ENCODE measurements around the gene CCDC127. TPM values are rescaled to one million over a fixed set of nuclear protein-coding genes. Genes with fewer than 3 reads are reported as not detected.
"Not testable (repeated sequence)": the region's sequence is repeated elsewhere in the genome, so short reads cannot be mapped to it uniquely, and the experiment has no call there.

Gene CCDC127
- total and polyA plus RNA-seq, 4 donors, result 7.8 to 21.0 (median 12.7) TPM

- H3K4me1 ChIP-seq (ENCODE audit: control insufficient read depth, insufficient read depth, low read length); H3K27ac ChIP-seq (ENCODE audit: low read depth, low read length); H3K27me3 ChIP-seq (ENCODE audit: control insufficient read depth, insufficient read depth, low read length); H3K9me3 ChIP-seq (ENCODE audit: control insufficient read depth, insufficient read depth, low read length); H3K4me3 ChIP-seq (ENCODE audit: low read depth, low read length); DNase-seq (ENCODE audit: low read depth in 4 of 6, low spot score in 6 of 6): not testable (repeated sequence)
- peaks cover 35% of the 10 kb centered on the region for H3K36me3 ChIP-seq (ENCODE audit: control insufficient read depth, insufficient read depth, low read length)
- 95% methylated on average over 4 of the region's 15 CpGs for WGBS (ENCODE audit: insufficient coverage)
These were observed 36.4 kb upstream of the CCDC127 start for GRCh38 chr5:254322-254721.

- Histone ChIP-seq H3K27me3 (ENCODE audit: control insufficient read depth, insufficient read depth, low read length) (no peaks in the 10 kb centered on the region), H3K9me3 (ENCODE audit: control insufficient read depth, insufficient read depth, low read length) (no peaks in the 10 kb centered on the region), H3K36me3 (ENCODE audit: control insufficient read depth, insufficient read depth, low read length) (peaks cover 30% of the 10 kb centered on the region), H3K4me1 (ENCODE audit: control insufficient read depth, insufficient read depth, low read length) (no peaks in the 10 kb centered on the region), H3K4me3 (ENCODE audit: low read depth, low read length) (no peak overlapping the region), H3K27ac (ENCODE audit: low read depth, low read length) (no peak overlapping the region)
- no peak for DNase-seq (ENCODE audit: low read depth in 4 of 6, low spot score in 6 of 6)
- WGBS (ENCODE audit: insufficient coverage), result 80% methylated on average over 10 of the region's 10 CpGs
These were observed 34.6 kb upstream of the CCDC127 start for GRCh38 chr5:252546-252945.

GRCh38 chr5:251975-252374, 34.0 kb upstream of the CCDC127 start:
- not testable (repeated sequence) for H3K27me3 ChIP-seq (ENCODE audit: control insufficient read depth, insufficient read depth, low read length); H3K4me3 ChIP-seq (ENCODE audit: low read depth, low read length); H3K27ac ChIP-seq (ENCODE audit: low read depth, low read length); H3K4me1 ChIP-seq (ENCODE audit: control insufficient read depth, insufficient read depth, low read length); DNase-seq (ENCODE audit: low read depth in 4 of 6, low spot score in 6 of 6); H3K9me3 ChIP-seq (ENCODE audit: control insufficient read depth, insufficient read depth, low read length)
- WGBS (ENCODE audit: insufficient coverage), result 95% methylated on average over 6 of the region's 11 CpGs
- peaks cover 25% of the 10 kb centered on the region for H3K36me3 ChIP-seq (ENCODE audit: control insufficient read depth, insufficient read depth, low read length)

GRCh38 chr5:251538-251937, 33.6 kb upstream of the CCDC127 start:
- not testable (repeated sequence) for H3K27me3 ChIP-seq (ENCODE audit: control insufficient read depth, insufficient read depth, low read length); H3K4me1 ChIP-seq (ENCODE audit: control insufficient read depth, insufficient read depth, low read length); DNase-seq (ENCODE audit: low read depth in 4 of 6, low spot score in 6 of 6); H3K27ac ChIP-seq (ENCODE audit: low read depth, low read length); H3K4me3 ChIP-seq (ENCODE audit: low read depth, low read length); H3K9me3 ChIP-seq (ENCODE audit: control insufficient read depth, insufficient read depth, low read length)
- H3K36me3 ChIP-seq (ENCODE audit: control insufficient read depth, insufficient read depth, low read length), result peaks cover 22% of the 10 kb centered on the region
- WGBS (ENCODE audit: insufficient coverage), result 97% methylated on average over 4 of the region's 8 CpGs

- H3K27ac ChIP-seq (ENCODE audit: low read depth, low read length); H3K9me3 ChIP-seq (ENCODE audit: control insufficient read depth, insufficient read depth, low read length); H3K27me3 ChIP-seq (ENCODE audit: control insufficient read depth, insufficient read depth, low read length); H3K4me1 ChIP-seq (ENCODE audit: control insufficient read depth, insufficient read depth, low read length); DNase-seq (ENCODE audit: low read depth in 4 of 6, low spot score in 6 of 6); H3K4me3 ChIP-seq (ENCODE audit: low read depth, low read length): not testable (repeated sequence)
- H3K36me3 ChIP-seq (ENCODE audit: control insufficient read depth, insufficient read depth, low read length), result peaks cover 22% of the 10 kb centered on the region
- 98% methylated on average over 7 of the region's 12 CpGs for WGBS (ENCODE audit: insufficient coverage)
These were observed 33.1 kb upstream of the CCDC127 start for GRCh38 chr5:251016-251415.

GRCh38 chr5:250396-250795, 32.4 kb upstream of the CCDC127 start:
- DNase-seq (ENCODE audit: low read depth in 4 of 6, low spot score in 6 of 6); H3K4me3 ChIP-seq (ENCODE audit: low read depth, low read length); H3K27ac ChIP-seq (ENCODE audit: low read depth, low read length); H3K27me3 ChIP-seq (ENCODE audit: control insufficient read depth, insufficient read depth, low read length); H3K9me3 ChIP-seq (ENCODE audit: control insufficient read depth, insufficient read depth, low read length); H3K4me1 ChIP-seq (ENCODE audit: control insufficient read depth, insufficient read depth, low read length): not testable (repeated sequence)
- 88% methylated on average over 1 of the region's 9 CpGs for WGBS (ENCODE audit: insufficient coverage)
- H3K36me3 ChIP-seq (ENCODE audit: control insufficient read depth, insufficient read depth, low read length), result peaks cover 22% of the 10 kb centered on the region

- not testable (repeated sequence) for H3K4me1 ChIP-seq (ENCODE audit: control insufficient read depth, insufficient read depth, low read length)
- WGBS (ENCODE audit: insufficient coverage), result 81% methylated on average over 3 of the region's 5 CpGs
- peaks cover 11% of the 10 kb centered on the region for H3K36me3 ChIP-seq (ENCODE audit: control insufficient read depth, insufficient read depth, low read length)
These were observed 27.8 kb upstream of the CCDC127 start for GRCh38 chr5:245717-246116.

GRCh38 chr5:243683-244367, 25.9 kb upstream of the CCDC127 start:
- H3K4me1 ChIP-seq (ENCODE audit: control insufficient read depth, insufficient read depth, low read length); DNase-seq (ENCODE audit: low read depth in 4 of 6, low spot score in 6 of 6); H3K4me3 ChIP-seq (ENCODE audit: low read depth, low read length); H3K27ac ChIP-seq (ENCODE audit: low read depth, low read length); H3K9me3 ChIP-seq (ENCODE audit: control insufficient read depth, insufficient read depth, low read length); H3K27me3 ChIP-seq (ENCODE audit: control insufficient read depth, insufficient read depth, low read length): not testable (repeated sequence)
- WGBS (ENCODE audit: insufficient coverage), result 93% methylated on average over 4 of the region's 12 CpGs
- H3K36me3 ChIP-seq (ENCODE audit: control insufficient read depth, insufficient read depth, low read length), result peaks cover 18% of the 10 kb centered on the region

More at GRCh38 chr5:245717-246116, 27.8 kb upstream of the CCDC127 start:
- not testable (repeated sequence) for H3K27ac ChIP-seq (ENCODE audit: low read depth, low read length); H3K27me3 ChIP-seq (ENCODE audit: control insufficient read depth, insufficient read depth, low read length); H3K4me3 ChIP-seq (ENCODE audit: low read depth, low read length); DNase-seq (ENCODE audit: low read depth in 4 of 6, low spot score in 6 of 6); H3K9me3 ChIP-seq (ENCODE audit: control insufficient read depth, insufficient read depth, low read length)

- not testable (repeated sequence) for H3K27me3 ChIP-seq (ENCODE audit: control insufficient read depth, insufficient read depth, low read length); H3K9me3 ChIP-seq (ENCODE audit: control insufficient read depth, insufficient read depth, low read length); H3K4me3 ChIP-seq (ENCODE audit: low read depth, low read length); DNase-seq (ENCODE audit: low read depth in 4 of 6, low spot score in 6 of 6); H3K4me1 ChIP-seq (ENCODE audit: control insufficient read depth, insufficient read depth, low read length); H3K27ac ChIP-seq (ENCODE audit: low read depth, low read length)
- WGBS (ENCODE audit: insufficient coverage), result 93% methylated on average over 6 of the region's 13 CpGs
- peaks cover 24% of the 10 kb centered on the region for H3K36me3 ChIP-seq (ENCODE audit: control insufficient read depth, insufficient read depth, low read length)
These were observed 23.2 kb upstream of the CCDC127 start for GRCh38 chr5:241045-241669.

- H3K9me3 ChIP-seq (ENCODE audit: control insufficient read depth, insufficient read depth, low read length); H3K4me1 ChIP-seq (ENCODE audit: control insufficient read depth, insufficient read depth, low read length); DNase-seq (ENCODE audit: low read depth in 4 of 6, low spot score in 6 of 6); H3K4me3 ChIP-seq (ENCODE audit: low read depth, low read length); H3K27ac ChIP-seq (ENCODE audit: low read depth, low read length); H3K27me3 ChIP-seq (ENCODE audit: control insufficient read depth, insufficient read depth, low read length): not testable (repeated sequence)
- H3K36me3 ChIP-seq (ENCODE audit: control insufficient read depth, insufficient read depth, low read length), result peaks cover 29% of the 10 kb centered on the region
- 100% methylated on average over 1 of the region's 7 CpGs for WGBS (ENCODE audit: insufficient coverage)
These were observed 22.6 kb upstream of the CCDC127 start for GRCh38 chr5:240550-240949.
